ENCODE data around the gene TACR2. TPM values are rescaled to one million over a fixed set of nuclear protein-coding genes. Genes with fewer than 3 reads are reported as not detected.

The TACR2 gene
- total and polyA plus RNA-seq, 2 experiments from 2014 or later = 0.53 TPM; not detected in 1

GRCh38 chr10:69458430-69459100 lies 41.8 kb upstream of the TACR2 start:
- no peaks in the 10 kb centered on the region for H3K9me3 ChIP-seq (ENCODE audit: low read depth)
- peaks cover 72% of the 10 kb centered on the region for H3K4me1 ChIP-seq (ENCODE audit: low read depth)
- H3K27me3 ChIP-seq = no peaks in the 10 kb centered on the region
- H3K4me3 ChIP-seq = no peak overlapping the region
- no peaks in the 10 kb centered on the region for H3K36me3 ChIP-seq
- DNase-seq (ENCODE audit: low read depth in 1 of 2, low spot score in 1 of 2) = peak in 1 of 2 donors; percentile 40
- H3K27ac ChIP-seq = peak overlapping the region; percentile 95
- no peak for TF ChIP-seq CTCF (IDR thresholded peaks at IDR 0.05; ENCODE audit: low read depth, low read length)

- Histone ChIP-seq H3K27me3 (no peaks in the 10 kb centered on the region), H3K9me3 (ENCODE audit: low read depth) (no peaks in the 10 kb centered on the region), H3K4me1 (ENCODE audit: low read depth) (peaks cover 72% of the 10 kb centered on the region), H3K4me3 (no peak overlapping the region), H3K36me3 (no peaks in the 10 kb centered on the region), H3K27ac (peak overlapping the region; percentile 95)
- TF ChIP-seq CTCF (IDR thresholded peaks at IDR 0.05; ENCODE audit: low read depth, low read length) = no peak
- peak in 1 of 2 donors; percentile 84 for DNase-seq (ENCODE audit: low read depth in 1 of 2, low spot score in 1 of 2)
Measured at GRCh38 chr10:69457771-69458237, 41.1 kb upstream of the TACR2 start.

GRCh38 chr10:69456880-69457693 lies 40.4 kb upstream of the TACR2 start:
- peak in 1 of 2 donors; percentile 79 for DNase-seq (ENCODE audit: low read depth in 1 of 2, low spot score in 1 of 2)
- no peaks in the 10 kb centered on the region for H3K36me3 ChIP-seq
- H3K27ac ChIP-seq = peak overlapping the region; percentile 95
- H3K4me1 ChIP-seq (ENCODE audit: low read depth) = peaks cover 75% of the 10 kb centered on the region
- no peak for TF ChIP-seq CTCF (IDR thresholded peaks at IDR 0.05; ENCODE audit: low read depth, low read length)
- no peaks in the 10 kb centered on the region for H3K27me3 ChIP-seq
- H3K9me3 ChIP-seq (ENCODE audit: low read depth) = no peaks in the 10 kb centered on the region
- no peak overlapping the region for H3K4me3 ChIP-seq

GRCh38 chr10:69455006-69455763 lies 38.5 kb upstream of the TACR2 start:
- H3K4me1 ChIP-seq (ENCODE audit: low read depth) = peaks cover 68% of the 10 kb centered on the region
- no peaks in the 10 kb centered on the region for H3K9me3 ChIP-seq (ENCODE audit: low read depth)
- DNase-seq (ENCODE audit: low read depth in 1 of 2, low spot score in 1 of 2) = no peak
- peak overlapping the region; percentile 95 for H3K27ac ChIP-seq
- H3K4me3 ChIP-seq = no peak overlapping the region
- H3K27me3 ChIP-seq = no peaks in the 10 kb centered on the region
- TF ChIP-seq CTCF (IDR thresholded peaks at IDR 0.05; ENCODE audit: low read depth, low read length) = no peak
- H3K36me3 ChIP-seq = no peaks in the 10 kb centered on the region

- Histone ChIP-seq H3K9me3 (ENCODE audit: low read depth) (no peaks in the 10 kb centered on the region), H3K27me3 (no peaks in the 10 kb centered on the region), H3K4me1 (ENCODE audit: low read depth) (peaks cover 57% of the 10 kb centered on the region), H3K27ac (no peak overlapping the region), H3K36me3 (no peaks in the 10 kb centered on the region), H3K4me3 (no peak overlapping the region)
- no peak for TF ChIP-seq CTCF (IDR thresholded peaks at IDR 0.05; ENCODE audit: low read depth, low read length)
- DNase-seq (ENCODE audit: low read depth in 1 of 2, low spot score in 1 of 2) = no peak
Measured at GRCh38 chr10:69453795-69454194, 37.1 kb upstream of the TACR2 start.

Data from cardiac muscle cell (in vitro differentiated cells and primary cell).